ENCODE data around the gene KIF13A. TPM values are rescaled to one million over a fixed set of nuclear protein-coding genes. Genes with fewer than 3 reads are reported as not detected.

Gene KIF13A
- total RNA-seq, 1 experiment from 2014 or later = 49.3 TPM

- no peak overlapping the region for H3K4me3 ChIP-seq (ENCODE audit: low read depth in 2 of 2, low read length in 2 of 2)
- no peaks in the 10 kb centered on the region for H3K9me3 ChIP-seq (ENCODE audit: control insufficient read depth, insufficient read depth, low read depth, low read length)
- ChIA-PET POLR2A (no interaction called here), CTCF (interaction anchor here (0.6 kb wide), 1 partner anchor 16 kb away, joined by 3 read pairs; no protein-coding TSS in a partner anchor)
- no peak for ATAC-seq
- peaks cover 14% of the 10 kb centered on the region for H3K4me1 ChIP-seq (ENCODE audit: control insufficient read depth, insufficient read depth, low read length)
- in situ Hi-C loops (cut with HindIII; ENCODE audit: low pct_unique_long_range_greater_than_20kb, low sequenced_read_pairs) = no loop called here
- H3K27ac ChIP-seq (ENCODE audit: low read length) = no peak overlapping the region
- no peaks in the 10 kb centered on the region for H3K36me3 ChIP-seq (ENCODE audit: control insufficient read depth, insufficient read depth, low read length)
- BruUV-seq (replicated peaks) = no TSS peak
- intact Hi-C loops (cut with micrococcal nuclease; ENCODE audit: unreplicated experiment) = no loop called here
- TF ChIP-seq CTCF (IDR thresholded peaks at IDR 0.05) (no peak), SIN3A (IDR thresholded peaks at IDR 0.05; ENCODE audit: borderline replicate concordance, insufficient read depth, low read depth, low read length) (no peak), REST (IDR thresholded peaks at IDR 0.05; ENCODE audit: insufficient read depth in 1 of 2, low read depth in 2 of 2, low read length in 1 of 2) (no peak), POLR2AphosphoS5 (IDR thresholded peaks at IDR 0.05; ENCODE audit: low read depth, low read length) (no peak), TCF7L2 (IDR thresholded peaks at IDR 0.05; ENCODE audit: low read depth, low read length) (no peak)
- DNase-seq (ENCODE audit: low read depth, low spot score) = no peak
- no peaks in the 10 kb centered on the region for H3K27me3 ChIP-seq (ENCODE audit: control insufficient read depth, insufficient read depth, low read length)
Observed at GRCh38 chr6:17968876-17969275, 18.6 kb downstream of the KIF13A start.

- TF ChIP-seq SIN3A (IDR thresholded peaks at IDR 0.05; ENCODE audit: borderline replicate concordance, insufficient read depth, low read depth, low read length) (no peak), TCF7L2 (IDR thresholded peaks at IDR 0.05; ENCODE audit: low read depth, low read length) (no peak), POLR2AphosphoS5 (IDR thresholded peaks at IDR 0.05; ENCODE audit: low read depth, low read length) (no peak), CTCF (IDR thresholded peaks at IDR 0.05) (no peak), REST (IDR thresholded peaks at IDR 0.05; ENCODE audit: insufficient read depth in 1 of 2, low read depth in 2 of 2, low read length in 1 of 2) (no peak)
- Histone ChIP-seq H3K4me1 (ENCODE audit: control insufficient read depth, insufficient read depth, low read length) (peaks cover 12% of the 10 kb centered on the region), H3K4me3 (ENCODE audit: low read depth in 2 of 2, low read length in 2 of 2) (no peak overlapping the region), H3K27me3 (ENCODE audit: control insufficient read depth, insufficient read depth, low read length) (no peaks in the 10 kb centered on the region), H3K9me3 (ENCODE audit: control insufficient read depth, insufficient read depth, low read depth, low read length) (no peaks in the 10 kb centered on the region), H3K36me3 (ENCODE audit: control insufficient read depth, insufficient read depth, low read length) (no peaks in the 10 kb centered on the region), H3K27ac (ENCODE audit: low read length) (no peak overlapping the region)
- no TSS peak for BruUV-seq (replicated peaks)
- intact Hi-C loops (cut with micrococcal nuclease; ENCODE audit: unreplicated experiment) = no loop called here
- in situ Hi-C loops (cut with HindIII; ENCODE audit: low pct_unique_long_range_greater_than_20kb, low sequenced_read_pairs) = no loop called here
- ChIA-PET CTCF (no interaction called here), POLR2A (no interaction called here)
- no peak for DNase-seq (ENCODE audit: low read depth, low spot score)
- ATAC-seq = peak; percentile 56; the same call in 1 of the 2 replicates
Observed at GRCh38 chr6:17967668-17968518, 19.5 kb downstream of the KIF13A start.

Measured in Panc1 (cell line).